GM23338 (cell line): Measurements from ENCODE around the gene PCNT. TPM values are rescaled to one million over a fixed set of nuclear protein-coding genes. Genes with fewer than 3 reads are reported as not detected.

Source experiments
- polyA plus RNA-seq: library from polyadenylated mRNA; unstranded; fragments of >200 nt; fragmentation: Nextera tagmentation; extraction: Ambion mirVana; gene quantifications from 2 replicates; pipeline ENCODE4 v1.2.1, GENCODE V29; 2016
- total RNA-seq: library from RNA; depleted of rRNA; stranded (reverse); fragments of >200 nt; shearing (Covaris generic); gene quantifications from 2 replicates; pipeline ENCODE4 v1.2.3, GENCODE V29; 2014; rRNA removed

PCNT gene
- total and polyA plus RNA-seq, 2 experiments from 2014 or later, result 39.6 to 46.1 TPM

Other genes with a start within 250 kb of the PCNT start
- 68.5 and 89.2 TPM in 2 replicates for gene COL6A2, start 226.0 kb upstream of the PCNT start, total RNA-seq
- 28.4 and 31.8 TPM in 2 replicates for gene COL6A2, start 226.0 kb upstream of the PCNT start, polyA plus RNA-seq
- gene FTCD, start 168.6 kb upstream of the PCNT start, total RNA-seq, result 0.90 and 3.3 TPM in 2 replicates
- gene FTCD, start 168.6 kb upstream of the PCNT start, polyA plus RNA-seq, result 2.3 and 2.6 TPM in 2 replicates
- 30.7 and 37.6 TPM in 2 replicates for gene SPATC1L, start 139.7 kb upstream of the PCNT start, total RNA-seq
- 69.6 and 70.2 TPM in 2 replicates for gene SPATC1L, start 139.7 kb upstream of the PCNT start, polyA plus RNA-seq
- 216 and 237 TPM in 2 replicates for gene LSS, start 95.4 kb upstream of the PCNT start, total RNA-seq
- 49.3 and 55.0 TPM in 2 replicates for gene LSS, start 95.4 kb upstream of the PCNT start, polyA plus RNA-seq
- gene MCM3AP, start 38.5 kb upstream of the PCNT start, total RNA-seq, result 123 and 167 TPM in 2 replicates
- 39.2 and 44.4 TPM in 2 replicates for gene MCM3AP, start 38.5 kb upstream of the PCNT start, polyA plus RNA-seq
- gene YBEY, start 37.8 kb upstream of the PCNT start, total RNA-seq, result 31.8 and 33.0 TPM in 2 replicates
- gene YBEY, start 37.8 kb upstream of the PCNT start, polyA plus RNA-seq, result 28.1 and 34.0 TPM in 2 replicates
- 14.9 and 17.7 TPM in 2 replicates for gene C21orf58, start 286 bp upstream of the PCNT start, total RNA-seq
- 22.4 and 23.9 TPM in 2 replicates for gene C21orf58, start 286 bp upstream of the PCNT start, polyA plus RNA-seq
- 34.4 and 36.3 TPM in 2 replicates for gene DIP2A, start 134.7 kb downstream of the PCNT start, total RNA-seq
- 15.9 and 18.5 TPM in 2 replicates for gene DIP2A, start 134.7 kb downstream of the PCNT start, polyA plus RNA-seq